HepG2 (cell line): ENCODE data around the gene CLP1.

Experiments
- ADNP ChIP-seq: sonication (generic); formaldehyde crosslinking; IDR thresholded peaks from 2 replicates; pipeline ENCODE4 v1.4.0; 2020; ENCODE audit warnings: missing genetic modification reagents
- ATF2 ChIP-seq: sonication (generic); formaldehyde crosslinking; IDR thresholded peaks from 2 replicates; pipeline ENCODE4 v1.4.0; 2020; ENCODE audit warnings: missing genetic modification reagents
- CREM ChIP-seq, 2 experiments: sonication (generic) in 1 of 2; formaldehyde crosslinking in 1 of 2; IDR thresholded peaks; 2 replicates each; pipeline versions ENCODE4 v1.4.0 to v1.6.1; 2016 to 2020; ENCODE audit warnings: antibody characterized with exemption in 1 of 2, mild to moderate bottlenecking in 1 of 2, missing genetic modification reagents in 1 of 2
- CTCF ChIP-seq: sonication (generic); formaldehyde crosslinking; IDR thresholded peaks from 2 replicates; pipeline ENCODE4 v1.5.0; 2020; ENCODE audit warnings: mild to moderate bottlenecking, missing genetic modification reagents, moderate library complexity
- NFE2L2 ChIP-seq: fragments of 150-350 bp; IDR thresholded peaks from 2 replicates; pipeline ENCODE4 v1.6.1; 2014; ENCODE audit warnings: low read length

- TF ChIP-seq ATF2 (no peak), CTCF (CRISPR knock-in tag) (no peak), CREM (IDR thresholded peaks at IDR 0.05) (no peak), CREM (CRISPR knock-in tag; IDR thresholded peaks at IDR 0.05) (no peak), ADNP (CRISPR knock-in tag) (no peak), NFE2L2 (no peak)
Measured at GRCh38 chr11:57618438-57618837, 39.1 kb upstream of the CLP1 start.
